Breast epithelium (tissue), 4 donors: ENCODE measurements around the gene CDH1. TPM values are rescaled to one million over a fixed set of nuclear protein-coding genes. Genes with fewer than 3 reads are reported as not detected.

ENCODE experiments used
- DNase-seq, 2 donors: peaks; one replicate each; pipeline ENCODE4 v3.0.0-alpha.2; 2019; ENCODE audit warnings: low spot score in 2 of 2
- H3K27ac ChIP-seq, 2 donors: fragments of 200-600 bp; sonication (generic) in 1 of 2; one replicate each; pipeline ENCODE4 v1.5.1; 2016 to 2019; ENCODE audit warnings: mild to moderate bottlenecking in 1 of 2
- H3K27me3 ChIP-seq, 2 donors: fragments of 200-600 bp; sonication (generic) in 1 of 2; one replicate each; pipeline versions ENCODE4 v1.5.1 to v1.6.0; 2017 to 2019; ENCODE audit warnings: control low read depth in 1 of 2, mild to moderate bottlenecking in 1 of 2
- H3K36me3 ChIP-seq: fragments of 200-600 bp; one replicate; pipeline ENCODE4 v1.5.1; 2019
- H3K4me1 ChIP-seq, 2 donors: fragments of 200-600 bp; sonication (generic); one replicate each; pipeline ENCODE4 v1.5.1; 2016 to 2019; ENCODE audit warnings: control low read depth in 1 of 2
- H3K4me3 ChIP-seq, 3 donors: fragments of 200-600 bp; sonication (generic); 1 replicate in 2 of 3; 2 replicates in 1 of 3; pipeline ENCODE4 v1.5.1; 2016 to 2019; ENCODE audit warnings: mild to moderate bottlenecking in 3 of 3, moderate library complexity in 2 of 3
- H3K9me3 ChIP-seq, 2 donors: fragments of 200-600 bp; sonication (generic) in 1 of 2; one replicate each; pipeline ENCODE4 v1.5.1; 2016 to 2019; ENCODE audit warnings: control low read depth in 1 of 2
- POLR2A ChIP-seq: fragments of 450-650 bp; IDR thresholded peaks from one replicate; pipeline ENCODE4 v1.6.1; 2016; ENCODE audit warnings: antibody characterized with exemption, mild to moderate bottlenecking, moderate library complexity
- POLR2AphosphoS5 ChIP-seq, 3 donors: sonication (generic); formaldehyde crosslinking; IDR thresholded peaks; one replicate each; pipeline ENCODE4 v1.6.1; 2017; ENCODE audit warnings: antibody characterized with exemption in 3 of 3
- intact Hi-C: fragments of 100-400 bp; cut with DNase I; formaldehyde crosslinking; loops from one replicate; pipeline ENCODE4 v1.15.1; 2023; ENCODE audit warnings: low total_unique reads
- total RNA-seq, 3 donors: library from RNA; depleted of rRNA; stranded (reverse); fragments of >200 nt; gene quantifications; one replicate each; pipeline ENCODE4 v1.1.0, GENCODE V29; 2016
- TF ChIP-seq, protein P1 (sequence below), 3 donors: fragments of 450-650 bp; IDR thresholded peaks; one replicate each; pipeline ENCODE4 v1.5.1; 2016 to 2017; ENCODE audit warnings: antibody characterized with exemption in 3 of 3, mild to moderate bottlenecking in 3 of 3, moderate library complexity in 3 of 3

Gene CDH1
- total RNA-seq, 3 donors from 2014 or later: 0.16 to 127 (median 86.5) TPM

DNA sequence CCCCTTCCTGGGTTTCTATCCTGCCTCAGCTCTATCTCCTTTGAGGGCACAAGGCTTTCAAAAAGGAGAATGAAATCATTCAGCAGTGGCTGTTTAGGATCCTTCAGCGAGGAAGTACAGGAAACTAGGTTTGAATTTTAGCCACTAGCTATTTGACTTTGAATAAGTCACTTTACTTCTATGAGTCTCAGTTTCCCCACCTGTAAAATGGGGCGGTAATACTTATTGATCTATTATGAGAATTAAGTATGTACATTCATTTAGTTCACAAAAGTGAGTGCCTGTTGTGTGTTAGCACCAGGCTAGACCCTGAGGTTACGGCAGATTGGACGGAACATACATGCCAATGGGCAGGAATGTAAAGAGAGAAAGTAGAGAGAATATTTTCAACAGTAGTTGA lies 6.6 kb downstream of the CDH1 start:
- intact Hi-C loops: no loop called here
- H3K4me1 ChIP-seq: peaks cover 0 to 9% of the 10 kb centered on the region in 2 donors

GRCh38 chr16:68744744-68745280 lies 7.7 kb downstream of the CDH1 start:
- H3K4me1 ChIP-seq: peaks cover 0 to 9% of the 10 kb centered on the region in 2 donors
- no peaks in the 10 kb centered on the region for H3K36me3 ChIP-seq
- peak; percentile 76 to 84 for DNase-seq
- H3K4me3 ChIP-seq: peak overlapping the region in 1 of 3 donors; percentile 30
- intact Hi-C loops: no loop called here
- no peaks in the 10 kb centered on the region for H3K27me3 ChIP-seq
- H3K27ac ChIP-seq: peak overlapping the region; percentile 75 to 93
- TF ChIP-seq, protein P1, sequence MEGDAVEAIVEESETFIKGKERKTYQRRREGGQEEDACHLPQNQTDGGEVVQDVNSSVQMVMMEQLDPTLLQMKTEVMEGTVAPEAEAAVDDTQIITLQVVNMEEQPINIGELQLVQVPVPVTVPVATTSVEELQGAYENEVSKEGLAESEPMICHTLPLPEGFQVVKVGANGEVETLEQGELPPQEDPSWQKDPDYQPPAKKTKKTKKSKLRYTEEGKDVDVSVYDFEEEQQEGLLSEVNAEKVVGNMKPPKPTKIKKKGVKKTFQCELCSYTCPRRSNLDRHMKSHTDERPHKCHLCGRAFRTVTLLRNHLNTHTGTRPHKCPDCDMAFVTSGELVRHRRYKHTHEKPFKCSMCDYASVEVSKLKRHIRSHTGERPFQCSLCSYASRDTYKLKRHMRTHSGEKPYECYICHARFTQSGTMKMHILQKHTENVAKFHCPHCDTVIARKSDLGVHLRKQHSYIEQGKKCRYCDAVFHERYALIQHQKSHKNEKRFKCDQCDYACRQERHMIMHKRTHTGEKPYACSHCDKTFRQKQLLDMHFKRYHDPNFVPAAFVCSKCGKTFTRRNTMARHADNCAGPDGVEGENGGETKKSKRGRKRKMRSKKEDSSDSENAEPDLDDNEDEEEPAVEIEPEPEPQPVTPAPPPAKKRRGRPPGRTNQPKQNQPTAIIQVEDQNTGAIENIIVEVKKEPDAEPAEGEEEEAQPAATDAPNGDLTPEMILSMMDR (IDR thresholded peaks at IDR 0.05): no peak
- peak in 2 of 3 donors; percentile 51 to 73 for TF ChIP-seq POLR2AphosphoS5 (IDR thresholded peaks at IDR 0.05)
- H3K9me3 ChIP-seq: no peaks in the 10 kb centered on the region

More for the DNA sequence above, 6.6 kb downstream of the CDH1 start:
- Histone ChIP-seq H3K9me3 (no peaks in the 10 kb centered on the region), H3K27me3 (no peaks in the 10 kb centered on the region), H3K27ac (peak overlapping the region; percentile 75 to 93), H3K4me3 (no peak overlapping the region), H3K36me3 (no peaks in the 10 kb centered on the region)
- TF ChIP-seq POLR2AphosphoS5 (IDR thresholded peaks at IDR 0.05) (no peak), POLR2A (no peak)
- TF ChIP-seq, protein P1 (IDR thresholded peaks at IDR 0.05): no peak
- DNase-seq: no peak

DNA sequence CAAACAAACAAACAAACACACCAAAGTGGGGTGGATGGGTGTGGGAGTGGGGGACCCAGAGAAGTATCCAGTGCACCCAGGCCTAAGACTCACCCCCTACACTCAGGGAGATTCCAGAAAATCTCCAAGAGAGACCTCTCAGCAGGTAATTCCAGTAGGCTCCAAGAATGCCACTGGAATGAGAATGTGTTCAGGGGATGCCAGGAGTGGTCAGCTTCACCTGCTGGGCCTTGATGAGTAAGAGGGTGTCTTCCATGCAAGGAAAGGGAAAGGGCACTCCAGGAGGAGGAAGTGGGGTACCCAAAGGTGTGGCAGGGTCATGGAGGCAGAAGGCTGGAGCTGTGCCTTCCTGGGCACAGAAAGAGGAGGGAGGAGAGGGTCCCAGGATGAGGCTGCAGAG lies 9.9 kb downstream of the CDH1 start:
- intact Hi-C loops: no loop called here
- Histone ChIP-seq H3K9me3 (no peaks in the 10 kb centered on the region), H3K4me3 (no peak overlapping the region), H3K27ac (peak overlapping the region; percentile 57 to 93), H3K27me3 (no peaks in the 10 kb centered on the region), H3K36me3 (no peaks in the 10 kb centered on the region), H3K4me1 (peaks cover 0 to 9% of the 10 kb centered on the region in 2 donors)
- TF ChIP-seq, protein P1 (IDR thresholded peaks at IDR 0.05): no peak
- TF ChIP-seq POLR2A: no peak
- TF ChIP-seq POLR2AphosphoS5 (IDR thresholded peaks at IDR 0.05): no peak
- DNase-seq: no peak

- Histone ChIP-seq H3K9me3 (no peaks in the 10 kb centered on the region), H3K27ac (peak overlapping the region; percentile 15 to 51), H3K4me3 (no peak overlapping the region), H3K36me3 (no peaks in the 10 kb centered on the region), H3K27me3 (no peaks in the 10 kb centered on the region), H3K4me1 (peaks cover 0 to under 1% of the 10 kb centered on the region in 2 donors)
- DNase-seq: no peak
- intact Hi-C loops: no loop called here
- TF ChIP-seq POLR2AphosphoS5 (IDR thresholded peaks at IDR 0.05) (no peak), POLR2A (no peak)
- TF ChIP-seq, protein P1 (IDR thresholded peaks at IDR 0.05): no peak
Measured at GRCh38 chr16:68749432-68749831, 12.3 kb downstream of the CDH1 start.

DNA sequence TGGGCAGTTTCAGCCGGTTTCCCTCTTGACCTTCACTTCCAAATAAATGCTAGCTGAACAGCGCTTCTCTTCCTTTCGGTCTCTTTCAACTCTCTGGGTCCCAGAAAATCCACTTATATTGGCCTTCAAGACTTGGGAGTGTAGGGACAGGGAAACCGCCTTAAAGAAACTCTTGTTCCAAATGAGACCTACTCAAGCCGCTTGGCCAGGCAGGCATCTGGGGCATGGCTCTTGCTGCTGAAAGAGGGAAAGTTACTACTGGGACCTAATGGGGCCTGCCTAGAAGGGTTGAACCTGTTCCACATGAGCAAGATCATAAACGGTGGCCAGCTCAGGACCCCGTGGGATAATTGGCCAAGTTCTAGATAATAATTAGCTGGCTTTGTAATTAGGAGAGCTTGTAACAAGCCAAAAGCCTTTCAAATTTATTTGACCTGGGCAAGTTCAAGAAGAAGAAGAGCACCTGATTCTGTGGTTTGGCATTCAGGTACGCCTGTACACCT lies 13.2 kb downstream of the CDH1 start:
- Histone ChIP-seq H3K27me3 (no peaks in the 10 kb centered on the region), H3K27ac (peak overlapping the region; percentile 38 to 71), H3K9me3 (no peaks in the 10 kb centered on the region), H3K4me3 (no peak overlapping the region), H3K36me3 (no peaks in the 10 kb centered on the region), H3K4me1 (no peaks in the 10 kb centered on the region)
- intact Hi-C loops: no loop called here
- no peak for TF ChIP-seq POLR2AphosphoS5 (IDR thresholded peaks at IDR 0.05)
- TF ChIP-seq POLR2A: no peak
- TF ChIP-seq, protein P1 (IDR thresholded peaks at IDR 0.05): no peak
- DNase-seq: no peak
